ENCODE data around the gene SLX4IP.
"Not testable (repeated sequence)": the region's sequence is repeated elsewhere in the genome, so short reads cannot be mapped to it uniquely, and the experiment has no call there.

Gene SLX4IP

GRCh38 chr20:10573951-10574339, 138.8 kb downstream of the SLX4IP start:
- DNase-seq (ENCODE audit: low spot score): no peak

- no peak for DNase-seq (ENCODE audit: low spot score)
Observed at GRCh38 chr20:10576411-10577090, 141.4 kb downstream of the SLX4IP start.

GRCh38 chr20:10577648-10578047, 142.5 kb downstream of the SLX4IP start:
- no peak for DNase-seq (ENCODE audit: low spot score)

GRCh38 chr20:10578607-10579006, 143.5 kb downstream of the SLX4IP start:
- no peak for DNase-seq (ENCODE audit: low spot score)

- no peak for DNase-seq (ENCODE audit: low spot score)
Observed at GRCh38 chr20:10579942-10580341, 144.8 kb downstream of the SLX4IP start.

- no peak for DNase-seq (ENCODE audit: low spot score)
Observed at GRCh38 chr20:10580700-10581099, 145.6 kb downstream of the SLX4IP start.

- no peak for DNase-seq (ENCODE audit: low spot score)
Observed at GRCh38 chr20:10581823-10582222, 146.7 kb downstream of the SLX4IP start.

GRCh38 chr20:10584371-10584770, 149.3 kb downstream of the SLX4IP start:
- no peak for DNase-seq (ENCODE audit: low spot score)

- DNase-seq (ENCODE audit: low spot score): no peak
Observed at GRCh38 chr20:10585308-10585707, 150.2 kb downstream of the SLX4IP start.

- no peak for DNase-seq (ENCODE audit: low spot score)
Observed at GRCh38 chr20:10586296-10586695, 151.2 kb downstream of the SLX4IP start.

- DNase-seq (ENCODE audit: low spot score): not testable (repeated sequence)
Observed at GRCh38 chr20:10590446-10590845, 155.3 kb downstream of the SLX4IP start.

GRCh38 chr20:10590950-10591671, 156.0 kb downstream of the SLX4IP start:
- no peak for DNase-seq (ENCODE audit: low spot score)

- DNase-seq (ENCODE audit: low spot score): no peak
Observed at GRCh38 chr20:10591946-10592521, 156.9 kb downstream of the SLX4IP start.

- no peak for DNase-seq (ENCODE audit: low spot score)
Observed at GRCh38 chr20:10594296-10594868, 159.3 kb downstream of the SLX4IP start.

GRCh38 chr20:10595266-10595665, 160.2 kb downstream of the SLX4IP start:
- no peak for DNase-seq (ENCODE audit: low spot score)

GRCh38 chr20:10595985-10596384, 160.9 kb downstream of the SLX4IP start:
- no peak for DNase-seq (ENCODE audit: low spot score)

- DNase-seq (ENCODE audit: low spot score): no peak
Observed at GRCh38 chr20:10596710-10597121, 161.6 kb downstream of the SLX4IP start.

- DNase-seq (ENCODE audit: low spot score): no peak
Observed at GRCh38 chr20:10597637-10598036, 162.5 kb downstream of the SLX4IP start.

GRCh38 chr20:10602221-10602871, 167.2 kb downstream of the SLX4IP start:
- DNase-seq (ENCODE audit: low spot score): no peak

GRCh38 chr20:10603378-10603777, 168.3 kb downstream of the SLX4IP start:
- no peak for DNase-seq (ENCODE audit: low spot score)

- no peak for DNase-seq (ENCODE audit: low spot score)
Observed at GRCh38 chr20:10603971-10604864, 169.1 kb downstream of the SLX4IP start.
